CD4-positive, alpha-beta memory T cell (primary cell): ENCODE data around the gene PDE4D. TPM values are rescaled to one million over a fixed set of nuclear protein-coding genes. Genes with fewer than 3 reads are reported as not detected.

Source experiments
- CTCF ChIA-PET: fragments of 350-600 bp; sonication (Branson Sonifier 250); formaldehyde crosslinking; loops from one replicate; lab custom pipeline; 2021; ENCODE audit warnings: inconsistent platforms; ENCODE audit not compliant: partially characterized antibody; lab: Charles Lee
- POLR2A ChIA-PET: fragments of 350-600 bp; sonication (Branson Sonifier 250); formaldehyde crosslinking; loops from one replicate; lab custom pipeline; 2021; ENCODE audit not compliant: partially characterized antibody; lab: Charles Lee
- DNase-seq, 5 donors: peaks; one replicate each; pipeline versions ENCODE4 v3.0.0 to v3.0.0-alpha.2; 2020 to 2022; ENCODE audit warnings: mixed read lengths in 1 of 5
- H3K27ac ChIP-seq: one replicate; pipeline ENCODE4 v1.7.0; 2013; ENCODE audit warnings: low read depth, low read length
- H3K27me3 ChIP-seq: 2 replicates; pipeline ENCODE4 v1.7.0; 2013; ENCODE audit warnings: mild to moderate bottlenecking, low read length, moderate library complexity; ENCODE audit not compliant: insufficient read depth
- H3K36me3 ChIP-seq: 2 replicates; pipeline ENCODE4 v1.7.0; 2013; ENCODE audit warnings: mild to moderate bottlenecking, low read length, moderate library complexity; ENCODE audit not compliant: insufficient read depth
- H3K4me1 ChIP-seq: 2 replicates; pipeline ENCODE4 v1.7.0; 2013; ENCODE audit warnings: mild to moderate bottlenecking, low read length, moderate library complexity; ENCODE audit not compliant: insufficient read depth
- H3K4me3 ChIP-seq, 2 donors: one replicate each; pipeline ENCODE4 v1.7.0; 2013; ENCODE audit warnings: low read length in 2 of 2, mild to moderate bottlenecking in 1 of 2
- H3K9me3 ChIP-seq, 2 donors: one replicate each; pipeline ENCODE4 v1.7.0; 2013; ENCODE audit warnings: low read length in 2 of 2, control low read depth in 1 of 2; ENCODE audit not compliant: control insufficient read depth in 1 of 2
- H3K27ac Mint-ChIP-seq, 7 donors: one replicate each; pipeline ENCODE4 v1.8.0; 2020 to 2021; ENCODE audit warnings: mixed read lengths in 7 of 7, mild to moderate bottlenecking in 6 of 7, inconsistent platforms in 3 of 7, moderate library complexity in 3 of 7
- H3K27me3 Mint-ChIP-seq, 2 donors: one replicate each; pipeline ENCODE4 v1.8.0; 2020 to 2021; ENCODE audit warnings: mixed read lengths in 2 of 2
- H3K36me3 Mint-ChIP-seq, 2 donors: one replicate each; pipeline ENCODE4 v1.8.0; 2020 to 2021; ENCODE audit warnings: mixed read lengths in 2 of 2, inconsistent platforms in 1 of 2, mild to moderate bottlenecking in 1 of 2
- H3K4me1 Mint-ChIP-seq, 4 donors: one replicate each; pipeline ENCODE4 v1.8.0; 2020 to 2021; ENCODE audit warnings: mixed read lengths in 4 of 4, mild to moderate bottlenecking in 1 of 4
- H3K4me3 Mint-ChIP-seq, 8 donors: one replicate each; pipeline ENCODE4 v1.8.0; 2020 to 2021; ENCODE audit warnings: mixed read lengths in 8 of 8, mild to moderate bottlenecking in 7 of 8, moderate library complexity in 6 of 8, inconsistent platforms in 3 of 8
- H3K9me3 Mint-ChIP-seq, 8 donors: one replicate each; pipeline ENCODE4 v1.8.0; 2020 to 2021; ENCODE audit warnings: mixed read lengths in 8 of 8, mild to moderate bottlenecking in 5 of 8, inconsistent platforms in 3 of 8, moderate library complexity in 1 of 8
- intact Hi-C: fragments of 100-400 bp; cut with micrococcal nuclease; formaldehyde crosslinking; loops from one replicate; pipeline ENCODE4 v1.15.1; 2023
- polyA plus RNA-seq, 2 donors: library from polyadenylated mRNA; unstranded; fragments of 300-500 nt; fragmentation: Illumina TruSeq; gene quantifications; one replicate each; pipeline ENCODE4 v1.2.3, GENCODE V29; 2021
- total RNA-seq, 2 experiments: library from RNA; stranded (reverse); gene quantifications; one replicate each; pipeline ENCODE4 v1.2.3, GENCODE V29; 2021

The PDE4D gene
- total and polyA plus RNA-seq, 4 experiments from 2014 or later: 12.3 to 49.7 (median 30.3) TPM

- Mint-ChIP-seq H3K4me1 (peaks cover 0 to 7% (median 3%) of the 10 kb centered on the region in 4 donors), H3K9me3 (no peaks in the 10 kb centered on the region), H3K36me3 (no peaks in the 10 kb centered on the region), H3K4me3 (no peak overlapping the region), H3K27ac (no peak overlapping the region), H3K27me3 (peaks cover 0 to 4% of the 10 kb centered on the region in 2 donors)
- POLR2A ChIA-PET: no interaction called here
- Histone ChIP-seq H3K36me3 (no peaks in the 10 kb centered on the region), H3K4me1 (no peaks in the 10 kb centered on the region), H3K4me3 (no peak overlapping the region), H3K27me3 (no peaks in the 10 kb centered on the region), H3K9me3 (no peaks in the 10 kb centered on the region), H3K27ac (no peak overlapping the region)
- CTCF ChIA-PET: interaction anchor here (3.9 kb wide), 1 partner anchor 12 kb away, joined by 26 read pairs; no protein-coding TSS in a partner anchor
- intact Hi-C loops: no loop called here
- no peak for DNase-seq
These were observed 232.8 kb downstream of the PDE4D start for GRCh38 chr5:59660737-59661136.

GRCh38 chr5:59656351-59657254, 236.9 kb downstream of the PDE4D start:
- no peak overlapping the region for H3K4me3 Mint-ChIP-seq
- H3K27ac Mint-ChIP-seq: no peak overlapping the region
- no peaks in the 10 kb centered on the region for H3K36me3 Mint-ChIP-seq
- Histone ChIP-seq H3K4me1 (no peaks in the 10 kb centered on the region), H3K27ac (no peak overlapping the region), H3K9me3 (no peaks in the 10 kb centered on the region), H3K4me3 (no peak overlapping the region), H3K27me3 (no peaks in the 10 kb centered on the region), H3K36me3 (no peaks in the 10 kb centered on the region)
- CTCF ChIA-PET: interaction anchor here (1.0 to 1.2 kb wide), 2 partner anchors 12 to 16 kb away, joined by 3 read pairs; no protein-coding TSS in a partner anchor
- H3K9me3 Mint-ChIP-seq: peaks cover 0 to 2% (median 0%) of the 10 kb centered on the region in 8 donors
- no peak for DNase-seq
- POLR2A ChIA-PET: no interaction called here
- intact Hi-C loops: no loop called here
- no peaks in the 10 kb centered on the region for H3K4me1 Mint-ChIP-seq
- peaks cover 0 to 4% of the 10 kb centered on the region in 2 donors for H3K27me3 Mint-ChIP-seq

GRCh38 chr5:59655693-59656309, 237.7 kb downstream of the PDE4D start:
- ChIA-PET POLR2A (no interaction called here), CTCF (no interaction called here)
- H3K4me1 ChIP-seq: no peaks in the 10 kb centered on the region
- Mint-ChIP-seq H3K9me3 (peaks cover 0 to 2% (median 0%) of the 10 kb centered on the region in 8 donors), H3K27ac (no peak overlapping the region), H3K27me3 (peaks cover 0 to 4% of the 10 kb centered on the region in 2 donors), H3K36me3 (no peaks in the 10 kb centered on the region), H3K4me3 (no peak overlapping the region), H3K4me1 (no peaks in the 10 kb centered on the region)
- DNase-seq: no peak
- H3K36me3 ChIP-seq: no peaks in the 10 kb centered on the region
- H3K9me3 ChIP-seq: no peaks in the 10 kb centered on the region
- intact Hi-C loops: no loop called here
- H3K27me3 ChIP-seq: no peaks in the 10 kb centered on the region
- no peak overlapping the region for H3K4me3 ChIP-seq
- no peak overlapping the region for H3K27ac ChIP-seq

- Mint-ChIP-seq H3K27me3 (peaks cover 0 to 4% of the 10 kb centered on the region in 2 donors), H3K9me3 (peaks cover 0 to 2% (median 0%) of the 10 kb centered on the region in 8 donors), H3K27ac (no peak overlapping the region), H3K4me3 (no peak overlapping the region), H3K36me3 (no peaks in the 10 kb centered on the region), H3K4me1 (no peaks in the 10 kb centered on the region)
- ChIA-PET CTCF (no interaction called here), POLR2A (no interaction called here)
- no peak for DNase-seq
- Histone ChIP-seq H3K36me3 (no peaks in the 10 kb centered on the region), H3K4me3 (no peak overlapping the region), H3K27me3 (no peaks in the 10 kb centered on the region), H3K27ac (no peak overlapping the region), H3K4me1 (no peaks in the 10 kb centered on the region), H3K9me3 (no peaks in the 10 kb centered on the region)
- intact Hi-C loops: no loop called here
These were observed 238.8 kb downstream of the PDE4D start for GRCh38 chr5:59654691-59655090.

- Histone ChIP-seq H3K27ac (no peak overlapping the region), H3K36me3 (no peaks in the 10 kb centered on the region), H3K4me3 (no peak overlapping the region), H3K27me3 (no peaks in the 10 kb centered on the region), H3K4me1 (no peaks in the 10 kb centered on the region), H3K9me3 (no peaks in the 10 kb centered on the region)
- H3K9me3 Mint-ChIP-seq: peaks cover 0 to 2% (median 0%) of the 10 kb centered on the region in 8 donors
- H3K27ac Mint-ChIP-seq: no peak overlapping the region
- H3K4me3 Mint-ChIP-seq: no peak overlapping the region
- POLR2A ChIA-PET: no interaction called here
- CTCF ChIA-PET: no interaction called here
- H3K36me3 Mint-ChIP-seq: no peaks in the 10 kb centered on the region
- H3K27me3 Mint-ChIP-seq: peaks cover 0 to 4% of the 10 kb centered on the region in 2 donors
- no peaks in the 10 kb centered on the region for H3K4me1 Mint-ChIP-seq
- intact Hi-C loops: no loop called here
- DNase-seq: no peak
These were observed 241.1 kb downstream of the PDE4D start for GRCh38 chr5:59652449-59652848.

GRCh38 chr5:59648949-59649921, 244.3 kb downstream of the PDE4D start:
- no peak for DNase-seq
- ChIA-PET POLR2A (no interaction called here), CTCF (no interaction called here)
- H3K4me1 ChIP-seq: no peaks in the 10 kb centered on the region
- no peaks in the 10 kb centered on the region for H3K27me3 ChIP-seq
- no peaks in the 10 kb centered on the region for H3K36me3 Mint-ChIP-seq
- no peaks in the 10 kb centered on the region for H3K9me3 ChIP-seq
- H3K4me1 Mint-ChIP-seq: peaks cover 0 to 7% (median 0%) of the 10 kb centered on the region in 4 donors
- H3K27ac ChIP-seq: no peak overlapping the region
- intact Hi-C loops: no loop called here
- no peak overlapping the region for H3K4me3 Mint-ChIP-seq
- H3K9me3 Mint-ChIP-seq: peaks cover 0 to 2% (median 0%) of the 10 kb centered on the region in 8 donors
- no peaks in the 10 kb centered on the region for H3K27me3 Mint-ChIP-seq
- no peak overlapping the region for H3K4me3 ChIP-seq
- H3K36me3 ChIP-seq: no peaks in the 10 kb centered on the region
- H3K27ac Mint-ChIP-seq: no peak overlapping the region
